Measurements from ENCODE around the gene BLOC1S1.
"Not testable (repeated sequence)": the region's sequence is repeated elsewhere in the genome, so short reads cannot be mapped to it uniquely, and the experiment has no call there.

Gene BLOC1S1

DNA sequence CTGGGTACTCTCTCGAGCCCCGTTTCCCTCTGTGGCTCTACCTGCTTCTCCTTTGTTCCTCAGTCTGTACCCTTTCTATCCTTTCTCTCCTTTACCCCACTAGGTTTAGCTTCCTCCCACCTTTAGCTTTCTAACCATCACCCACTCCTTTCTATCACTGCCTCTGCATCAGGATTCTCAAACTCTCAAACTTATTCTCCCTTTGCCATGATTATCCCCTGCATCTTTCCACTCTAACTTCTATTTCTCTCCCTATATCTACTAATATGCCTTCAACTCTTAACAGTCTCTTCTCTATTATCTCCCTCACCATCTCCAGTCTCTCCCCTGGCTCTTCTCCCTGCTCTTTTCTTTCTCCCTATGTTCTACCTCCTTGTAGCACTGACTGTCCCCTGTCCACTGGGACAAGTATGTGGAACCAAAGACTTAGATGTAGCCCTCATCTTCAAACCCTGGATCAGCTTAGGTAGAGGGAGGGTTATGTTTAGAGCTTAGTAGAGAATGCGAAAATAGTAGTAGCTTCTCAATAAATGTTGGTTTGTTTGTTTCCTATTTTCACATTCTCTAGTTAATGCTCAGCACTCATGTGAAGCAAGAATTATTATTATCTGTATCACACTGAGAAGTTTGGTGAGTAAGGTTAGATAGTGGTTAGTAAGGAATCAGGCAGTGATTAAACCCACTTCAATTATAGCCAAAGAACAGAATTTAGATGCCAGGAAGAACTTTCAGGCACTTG, 30.5 kb downstream of the BLOC1S1 start:
- DNase-seq: no peak

DNA sequence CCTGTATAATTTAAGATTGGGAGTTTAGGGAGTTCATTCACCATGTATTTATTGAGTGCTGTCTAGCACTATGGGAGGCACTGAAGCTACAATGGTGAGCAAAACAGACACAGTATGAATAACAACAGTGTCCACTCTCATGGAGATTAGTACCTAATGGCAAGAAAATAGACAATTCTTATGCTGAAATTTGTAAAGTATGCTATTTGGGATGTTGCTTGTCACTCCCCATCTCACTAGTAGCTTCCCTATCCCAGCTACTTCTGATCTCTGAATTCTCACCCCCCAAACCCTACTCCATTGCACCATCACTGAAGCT, 31.0 kb downstream of the BLOC1S1 start:
- no peak for DNase-seq

DNA sequence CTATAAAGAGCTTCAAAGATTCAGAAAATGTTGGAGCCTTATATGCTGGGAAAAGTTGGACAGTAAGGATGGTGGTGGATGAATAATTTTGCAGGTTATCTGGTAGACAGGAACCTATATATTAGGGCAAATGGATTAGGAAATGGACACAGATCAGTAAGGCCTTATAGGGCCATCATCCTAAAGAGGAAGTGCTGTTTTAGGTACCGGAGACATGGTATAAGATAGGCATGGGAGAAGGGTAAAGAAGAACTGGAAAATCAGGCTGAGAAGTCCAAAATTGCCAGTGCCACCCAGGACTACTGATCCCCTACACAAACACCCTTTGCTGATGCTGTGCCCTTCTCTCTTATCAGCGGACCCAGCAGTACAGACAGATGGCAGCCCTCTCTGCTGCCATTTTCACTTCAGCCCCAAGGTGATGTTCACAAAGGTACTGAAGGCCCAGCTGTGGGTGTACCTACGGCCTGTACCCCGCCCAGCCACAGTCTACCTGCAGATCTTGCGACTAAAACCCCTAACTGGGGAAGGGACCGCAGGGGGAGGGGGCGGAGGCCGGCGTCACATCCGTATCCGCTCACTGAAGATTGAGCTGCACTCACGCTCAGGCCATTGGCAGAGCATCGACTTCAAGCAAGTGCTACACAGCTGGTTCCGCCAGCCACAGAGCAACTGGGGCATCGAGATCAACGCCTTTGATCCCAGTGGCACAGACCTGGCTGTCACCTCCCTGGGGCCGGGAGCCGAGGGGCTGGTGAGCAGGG, 32.6 kb downstream of the BLOC1S1 start:
- DNase-seq: no peak

DNA sequence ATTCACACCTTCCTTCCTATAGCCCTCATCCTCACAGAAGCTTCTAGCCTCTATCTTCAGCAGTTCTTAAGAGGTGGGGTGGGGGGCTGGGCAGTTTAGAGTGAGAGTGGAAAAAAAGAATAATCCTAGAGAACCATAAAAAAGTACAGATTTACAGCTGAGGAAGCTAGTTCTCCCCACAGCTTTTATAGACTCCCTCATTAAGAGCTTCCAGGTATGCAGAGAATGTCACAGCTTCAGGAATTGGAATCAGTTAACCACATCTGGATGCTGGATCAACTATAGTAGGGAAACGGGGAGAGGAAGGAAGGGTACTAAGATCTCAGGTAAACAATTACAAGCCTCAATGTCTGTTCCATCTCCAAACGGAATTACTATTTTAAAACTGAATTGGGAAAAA, 39.4 kb downstream of the BLOC1S1 start:
- no peak for DNase-seq

DNA sequence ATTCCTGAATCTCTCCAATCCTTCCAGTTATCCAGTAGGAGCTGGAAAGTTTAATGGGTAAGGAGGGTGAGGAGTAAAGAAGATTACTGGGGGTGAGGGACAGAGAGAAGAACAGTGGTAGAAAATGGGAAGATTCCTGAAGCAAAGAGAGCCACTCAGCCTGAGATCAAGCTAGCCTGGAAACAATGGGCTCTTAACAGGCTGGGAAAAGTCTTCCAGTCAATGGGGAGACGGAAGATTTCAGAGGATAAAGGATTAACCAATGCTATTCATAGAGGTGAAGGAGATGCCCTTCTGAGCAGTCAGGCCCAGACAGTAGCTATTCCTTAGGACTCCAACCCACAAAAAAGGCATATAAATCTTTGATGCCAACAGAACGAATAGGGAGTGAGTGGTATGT, 41.9 kb downstream of the BLOC1S1 start:
- no peak for DNase-seq

DNA sequence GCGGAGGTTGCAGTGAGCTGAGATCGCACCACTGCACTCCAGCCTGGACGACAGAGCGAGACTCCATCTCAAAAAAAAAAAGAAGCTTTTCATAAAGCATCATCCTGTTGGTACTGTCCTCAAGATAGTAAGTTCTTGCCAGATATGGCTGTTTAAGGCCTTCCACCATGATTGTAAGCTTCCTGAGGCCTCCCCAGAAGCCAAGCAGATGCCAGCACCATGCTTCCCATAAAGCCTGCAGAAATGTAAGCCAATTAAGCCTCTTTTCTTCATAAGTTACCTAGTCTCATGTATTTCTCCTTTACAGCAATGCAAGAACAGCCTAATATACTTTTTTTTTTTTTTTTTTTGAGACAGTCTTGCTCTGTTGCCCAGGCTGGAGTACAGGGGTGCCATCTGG, 42.7 kb downstream of the BLOC1S1 start:
- DNase-seq: not testable (repeated sequence)

DNA sequence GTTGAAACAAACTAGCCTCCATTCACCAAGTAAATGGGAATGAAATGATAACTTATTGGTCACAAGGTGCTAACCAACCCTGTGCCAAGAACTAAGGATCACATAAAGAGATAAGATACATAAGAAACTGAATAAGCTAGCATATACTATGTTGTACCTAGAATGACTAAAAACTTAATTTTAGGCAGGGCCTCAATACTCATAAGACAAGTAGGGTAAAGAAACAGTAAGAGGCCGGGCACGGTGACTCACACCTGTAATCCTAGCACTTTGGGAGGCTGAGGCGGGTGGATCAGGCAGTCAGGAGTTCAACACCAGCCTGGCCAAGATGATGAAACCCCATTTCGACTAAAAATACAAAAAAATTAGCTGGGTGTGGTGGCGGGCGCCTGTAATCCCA, 44.8 kb downstream of the BLOC1S1 start:
- peak; percentile 59 to 76 for DNase-seq

DNA sequence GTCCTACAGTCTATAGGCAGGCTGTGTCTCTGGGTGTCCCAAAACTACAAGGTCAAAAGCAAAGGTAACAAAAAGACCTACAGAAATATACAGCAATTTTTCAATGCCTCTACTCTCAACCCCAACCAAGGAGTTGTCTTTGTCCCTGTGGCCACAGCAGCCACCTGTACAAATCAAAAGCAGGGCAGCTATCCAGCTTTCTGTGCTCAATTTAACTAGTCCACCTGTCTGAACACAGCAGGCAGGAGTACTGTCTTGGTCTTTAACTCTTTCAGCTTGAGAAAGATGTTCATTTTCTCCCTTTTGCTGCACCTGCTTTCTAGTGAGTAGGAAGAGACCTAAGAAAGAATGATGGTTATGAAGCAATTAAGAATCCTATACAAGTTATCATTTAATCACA, 46.8 kb downstream of the BLOC1S1 start:
- DNase-seq: no peak

DNA sequence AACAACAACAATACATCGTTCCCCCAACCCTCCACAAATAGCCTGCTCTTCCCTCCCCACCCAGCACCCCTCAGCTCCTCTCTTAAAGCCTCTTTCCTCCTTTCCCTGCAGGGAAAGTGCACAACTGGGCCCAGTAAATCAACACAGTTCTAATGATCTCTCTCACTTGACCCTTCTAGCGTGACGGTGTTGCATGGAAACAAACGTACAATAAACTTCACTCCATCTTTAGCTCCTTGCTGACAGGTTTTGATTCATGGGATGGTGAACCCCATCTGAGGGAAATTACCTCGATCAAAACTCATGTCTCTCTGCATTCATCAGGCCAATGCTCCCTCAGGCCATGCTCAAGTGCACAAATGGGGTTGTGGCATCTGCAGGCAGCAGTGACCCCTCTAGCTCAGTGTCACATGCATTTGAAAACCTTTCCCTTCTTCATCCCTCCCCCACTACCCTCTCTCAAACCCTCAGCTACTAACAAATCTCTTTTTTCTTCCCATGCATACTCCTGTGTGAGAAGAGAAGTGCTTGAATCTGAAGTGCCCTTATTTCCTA, 50.0 kb downstream of the BLOC1S1 start:
- no peak for DNase-seq

DNA sequence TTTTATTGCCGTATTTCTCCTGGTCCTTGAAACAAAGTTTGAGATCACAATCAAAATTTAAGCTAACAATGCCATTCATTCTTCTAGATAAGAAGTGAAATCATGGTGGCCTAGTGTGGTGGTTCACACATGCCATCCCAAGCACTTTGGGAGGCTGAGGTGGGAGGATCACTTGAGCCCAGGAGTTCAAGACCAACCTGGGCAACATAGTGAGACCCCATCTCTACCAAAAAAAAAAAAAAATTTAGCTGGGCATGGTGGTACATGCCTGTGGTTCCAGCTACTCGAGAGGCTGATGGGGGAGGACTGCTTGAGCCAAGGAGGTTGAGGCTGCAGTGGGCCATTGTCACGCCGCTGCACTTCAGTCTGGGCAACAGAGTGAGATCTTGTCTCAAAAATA, 51.3 kb downstream of the BLOC1S1 start:
- no peak for DNase-seq

Data from activated CD4-positive, alpha-beta T cell treated with anti-CD3 and anti-CD28 coated beads, Interleukin-2, amount 50 U/mL, for 48 hours (primary cell).